ENCODE data around the gene USF2. TPM values are rescaled to one million over a fixed set of nuclear protein-coding genes. Genes with fewer than 3 reads are reported as not detected.

USF2 gene
- total RNA-seq, 1 experiment from 2014 or later = 123 TPM

GRCh38 chr19:35276706-35277281 is 8.0 kb downstream of the USF2 start:
- Histone ChIP-seq H3K14ac (ENCODE audit: insufficient read depth, low read length) (no peak overlapping the region), H3K9ac (ENCODE audit: extremely low read depth, insufficient read length, low read length) (no peak overlapping the region), H3K4me2 (ENCODE audit: insufficient read depth, insufficient read length, low read length) (no peak overlapping the region), H3K27me3 (ENCODE audit: insufficient read depth, low read length) (no peaks in the 10 kb centered on the region), H4K20me1 (ENCODE audit: control insufficient read depth, insufficient read depth, insufficient read length) (no peaks in the 10 kb centered on the region), H3K23ac (ENCODE audit: insufficient read length, low read depth, low read length) (no peak overlapping the region), H2AK5ac (ENCODE audit: insufficient read length, low read length) (no peak overlapping the region), H2AFZ (ENCODE audit: low read length) (no peak overlapping the region), H2BK120ac (ENCODE audit: low read depth, low read length, poor library complexity, severe bottlenecking) (no peak overlapping the region), H3K18ac (ENCODE audit: insufficient read length, low read depth, low read length) (no peak overlapping the region), H4K8ac (replicated peaks; ENCODE audit: insufficient read length, low read depth, low read length) (no peak overlapping the region), H4K91ac (ENCODE audit: insufficient read length, low read depth, low read length) (no peak overlapping the region), H2BK5ac (ENCODE audit: insufficient read length, low read length) (no peak overlapping the region), H3T11ph (ENCODE audit: low read length) (no peak overlapping the region), H3K79me2 (ENCODE audit: insufficient read depth, low read length) (no peaks in the 10 kb centered on the region), H3K56ac (ENCODE audit: insufficient read length, low read depth, low read length) (no peak overlapping the region), H2BK15ac (ENCODE audit: low read depth, low read length) (no peak overlapping the region), H3K9me3 (ENCODE audit: control insufficient read depth, low read depth, low read length) (no peaks in the 10 kb centered on the region), H3K23me2 (ENCODE audit: insufficient read length, low read depth, low read length, poor library complexity, severe bottlenecking) (no peaks in the 10 kb centered on the region), H4K5ac (ENCODE audit: insufficient read length, low read depth, low read length) (no peak overlapping the region), H3K79me1 (ENCODE audit: insufficient read depth, low read depth, low read length, poor library complexity, severe bottlenecking) (no peaks in the 10 kb centered on the region), H3K4me1 (ENCODE audit: insufficient read depth, low read length) (no peaks in the 10 kb centered on the region), H3K4ac (ENCODE audit: low read depth, low read length) (no peak overlapping the region), H3K27ac (ENCODE audit: insufficient read length, low read depth, low read length) (no peak overlapping the region), H2BK12ac (ENCODE audit: insufficient read length, low read depth, low read length) (no peak overlapping the region), H2BK20ac (ENCODE audit: low read depth, low read length, poor library complexity, severe bottlenecking) (no peak overlapping the region)
- peaks cover 22 to 61% (median 60%) of the 10 kb centered on the region in 3 experiments; a peak in 6 of 7 replicates for H3K36me3 Mint-ChIP-seq (ENCODE audit: insufficient read depth in 1 of 3, low read depth in 3 of 3)
- no peaks in the 10 kb centered on the region for H3K9me3 Mint-ChIP-seq
- 0 out of 2 replicates have a peak, but pooled peaks cover 3% of the 10 kb centered on the region for H3K27me3 Mint-ChIP-seq (ENCODE audit: low read depth)
- H3K4me1 Mint-ChIP-seq = peaks cover 0 to 3% of the 10 kb centered on the region in 2 experiments; a peak in 2 of 4 replicates
- H3K27ac Mint-ChIP-seq = peak overlapping the region in 1 of 3 experiments; percentile 39; a peak in 1 of 7 replicates
- no peak for DNase-seq
- H3K4me3 Mint-ChIP-seq = no peak overlapping the region
- no CpG with 5 or more reads among the region's 28 CpGs for WGBS (ENCODE audit: extremely low coverage, insufficient read length, low lambda C conversion rate)
- TF ChIP-seq, protein P1, sequence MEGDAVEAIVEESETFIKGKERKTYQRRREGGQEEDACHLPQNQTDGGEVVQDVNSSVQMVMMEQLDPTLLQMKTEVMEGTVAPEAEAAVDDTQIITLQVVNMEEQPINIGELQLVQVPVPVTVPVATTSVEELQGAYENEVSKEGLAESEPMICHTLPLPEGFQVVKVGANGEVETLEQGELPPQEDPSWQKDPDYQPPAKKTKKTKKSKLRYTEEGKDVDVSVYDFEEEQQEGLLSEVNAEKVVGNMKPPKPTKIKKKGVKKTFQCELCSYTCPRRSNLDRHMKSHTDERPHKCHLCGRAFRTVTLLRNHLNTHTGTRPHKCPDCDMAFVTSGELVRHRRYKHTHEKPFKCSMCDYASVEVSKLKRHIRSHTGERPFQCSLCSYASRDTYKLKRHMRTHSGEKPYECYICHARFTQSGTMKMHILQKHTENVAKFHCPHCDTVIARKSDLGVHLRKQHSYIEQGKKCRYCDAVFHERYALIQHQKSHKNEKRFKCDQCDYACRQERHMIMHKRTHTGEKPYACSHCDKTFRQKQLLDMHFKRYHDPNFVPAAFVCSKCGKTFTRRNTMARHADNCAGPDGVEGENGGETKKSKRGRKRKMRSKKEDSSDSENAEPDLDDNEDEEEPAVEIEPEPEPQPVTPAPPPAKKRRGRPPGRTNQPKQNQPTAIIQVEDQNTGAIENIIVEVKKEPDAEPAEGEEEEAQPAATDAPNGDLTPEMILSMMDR (conservative IDR thresholded peaks at IDR 0.05) = no peak
